GM12878 (cell line): ENCODE results near the gene FCHSD2. TPM values are rescaled to one million over a fixed set of nuclear protein-coding genes. Genes with fewer than 3 reads are reported as not detected.

Source experiments
- ATAC-seq: fragments of 200-7000 bp; cut with Tn5 transposase; 3 replicates; pipeline ENCODE4 v1.9.1; 2020; ENCODE audit warnings: mild to moderate bottlenecking, moderate library complexity
- BruUV-seq: library from RNA; stranded (reverse); fragments of 400-500 nt; replicated peaks from 2 replicates; lab custom pipeline; 2021; lab: Mats Ljungman, UMichigan
- CTCF ChIA-PET: fragments of 300-600 bp; sonication (Branson Sonifier 250); formaldehyde crosslinking; extraction: SDS; loops from one replicate; lab custom pipeline; 2021; ENCODE audit warnings: inconsistent platforms; lab: Yijun Ruan, JAX
- POLR2A ChIA-PET: fragments of 350-600 bp; formaldehyde crosslinking; extraction: SDS; loops from one replicate; lab custom pipeline; 2021; ENCODE audit warnings: inconsistent platforms; lab: Charles Lee
- RAD21 ChIA-PET: fragments of 300-600 bp; sonication (Branson Sonifier 250); formaldehyde crosslinking; loops from one replicate; lab custom pipeline; 2023; ENCODE audit warnings: antibody characterized with exemption; ENCODE audit not compliant: unreplicated experiment; lab: Charles Lee
- SMC1A ChIA-PET: fragments of 300-600 bp; sonication (Branson Sonifier 250); formaldehyde crosslinking; loops from one replicate; lab custom pipeline; 2023; ENCODE audit not compliant: unreplicated experiment, uncharacterized antibody; lab: Charles Lee
- DNase-seq: peaks from one replicate; pipeline ENCODE4 v3.0.0-alpha.2; 2011; ENCODE audit warnings: low read depth, low spot score
- FAIRE-seq: peaks from 3 replicates; lab custom pipeline; 2011; peaks lifted over from hg19 to GRCh38; lab: Jason Lieb, UNC
- H2AFZ ChIP-seq: 2 replicates; pipeline ENCODE4 v1.6.0; 2011; ENCODE audit warnings: low read depth, low read length, control low read depth; ENCODE audit not compliant: control insufficient read depth
- H3K27ac ChIP-seq: 2 replicates; pipeline ENCODE4 v1.5.1; 2011; ENCODE audit warnings: control low read depth; ENCODE audit not compliant: control insufficient read depth, insufficient read depth
- H3K27me3 ChIP-seq, 2 experiments: replicated peaks in 1 of 2; 2 replicates each; pipeline versions ENCODE4 v1.6.0 to v1.6.1; 2011; ENCODE audit warnings: low read length in 1 of 2; ENCODE audit not compliant: control insufficient read depth in 2 of 2, insufficient read depth in 2 of 2
- H3K36me3 ChIP-seq, 2 experiments: 2 replicates each; pipeline ENCODE4 v1.5.1; 2011; ENCODE audit warnings: low read length in 1 of 2; ENCODE audit not compliant: control insufficient read depth in 2 of 2, insufficient read depth in 2 of 2
- H3K4me1 ChIP-seq: 2 replicates; pipeline ENCODE4 v1.6.1; 2011; ENCODE audit warnings: mild to moderate bottlenecking, low read length, moderate library complexity, mixed read lengths; ENCODE audit not compliant: control insufficient read depth, insufficient read depth
- H3K4me2 ChIP-seq: 2 replicates; pipeline ENCODE4 v1.6.0; 2011; ENCODE audit warnings: control low read depth; ENCODE audit not compliant: control insufficient read depth, insufficient read depth
- H3K4me3 ChIP-seq: fragments of 200-600 bp; sonication (generic); 2 replicates; pipeline ENCODE4 v1.5.1; 2016
- H3K79me2 ChIP-seq: 2 replicates; pipeline ENCODE4 v1.6.0; 2011; ENCODE audit warnings: low read length; ENCODE audit not compliant: control insufficient read depth, insufficient read depth
- H3K9ac ChIP-seq: 2 replicates; pipeline ENCODE4 v1.8.0; 2011; ENCODE audit warnings: low read length, control low read depth, mixed read lengths; ENCODE audit not compliant: control insufficient read depth, insufficient read depth
- H3K9me3 ChIP-seq: replicated peaks from 3 replicates; pipeline ENCODE4 v1.5.1; 2011; ENCODE audit warnings: mild to moderate bottlenecking, low read length; ENCODE audit not compliant: control insufficient read depth, insufficient read depth
- H4K20me1 ChIP-seq: 2 replicates; pipeline ENCODE4 v1.6.0; 2011; ENCODE audit not compliant: control insufficient read depth, insufficient read depth
- BACH1 ChIP-seq: fragments of 450-650 bp; IDR thresholded peaks from 2 replicates; pipeline ENCODE4 v1.6.1; 2017; ENCODE audit warnings: mild to moderate bottlenecking, borderline replicate concordance
- CHD2 ChIP-seq: IDR thresholded peaks from 2 replicates; pipeline ENCODE4 v1.6.1; 2011; ENCODE audit warnings: low read depth, low read length, improper control_type of control experiment, borderline replicate concordance
- KAT2A ChIP-seq: conservative IDR thresholded peaks from 2 replicates; pipeline ENCODE4 v1.6.1; 2011; ENCODE audit warnings: low read depth, low read length; ENCODE audit not compliant: control insufficient read depth
- MEF2A ChIP-seq: IDR thresholded peaks from 2 replicates; pipeline ENCODE4 v1.6.1; 2011; ENCODE audit warnings: low read depth, mild to moderate bottlenecking, low read length, moderate library complexity; ENCODE audit not compliant: insufficient read depth
- MYC ChIP-seq: IDR thresholded peaks from 2 replicates; pipeline ENCODE4 v1.6.1; 2011; ENCODE audit warnings: mild to moderate bottlenecking, low read length, moderate library complexity, inconsistent platforms; ENCODE audit not compliant: insufficient read depth, insufficient replicate concordance, insufficient read length, severe bottlenecking
- PAX5 ChIP-seq: IDR thresholded peaks from 2 replicates; pipeline ENCODE4 v1.6.1; 2011; ENCODE audit warnings: low read depth, low read length, borderline replicate concordance
- SIX5 ChIP-seq: IDR thresholded peaks from 2 replicates; pipeline ENCODE4 v1.6.1; 2011; ENCODE audit warnings: mild to moderate bottlenecking, low read depth, low read length, moderate library complexity; ENCODE audit not compliant: severe bottlenecking
- SMARCA5 ChIP-seq: fragments of 450-650 bp; IDR thresholded peaks from 2 replicates; pipeline ENCODE4 v1.6.1; 2017; ENCODE audit warnings: mild to moderate bottlenecking
- SREBF1 ChIP-seq: IDR thresholded peaks from 2 replicates; pipeline ENCODE4 v1.6.1; 2012; ENCODE audit warnings: mild to moderate bottlenecking, low read length
- TARDBP ChIP-seq: IDR thresholded peaks from 2 replicates; pipeline ENCODE4 v1.6.1; 2016; ENCODE audit warnings: borderline replicate concordance
- YBX1 ChIP-seq: fragments of 450-650 bp; IDR thresholded peaks from 2 replicates; pipeline ENCODE4 v1.6.1; 2016; ENCODE audit warnings: antibody characterized with exemption
- WGBS: methylation state at CpG from one replicate; pipeline ENCODE4 v1.1.6; 2016; ENCODE audit warnings: low lambda C conversion rate; ENCODE audit not compliant: insufficient replicate concordance, insufficient coverage; ENCODE audit errors: missing lambda C conversion rate; 5-methylcytosine and 5-hydroxymethylcytosine counted together
- in situ Hi-C: fragments of 300-500 bp; cut with MboI; formaldehyde crosslinking; loops from 9 replicates; pipeline ENCODE4 v1.14.3; 2018; ENCODE audit warnings: mixed read lengths
- intact Hi-C: fragments of 100-400 bp; cut with micrococcal nuclease; formaldehyde crosslinking; loops from one replicate; pipeline ENCODE4 v1.14.2; 2022; ENCODE audit not compliant: unreplicated experiment
- polyA plus RNA-seq, 11 experiments: library from polyadenylated mRNA; depleted of rRNA in 4 of 11; unstranded in 6 of 11; stranded (reverse) in 5 of 11; fragments of >200 nt; fragmentation: Nextera tagmentation in 4 of 11; fragmentation: Illumina TruSeq in 1 of 11; extraction: Ambion mirVana in 4 of 11; extraction: Trizol in 1 of 11; gene quantifications; 1 replicate in 1 of 11; 2 replicates in 10 of 11; pipeline versions ENCODE4 v1.2.1 to v1.2.3, GENCODE V29; 2011 to 2016; ENCODE audit warnings: inconsistent platforms in 2 of 11, missing spikeins in 2 of 11, low read depth in 1 of 11
- total RNA-seq, 4 experiments: library from RNA; depleted of rRNA in 3 of 4; stranded (reverse); fragments of >200 nt in 3 of 4; fragmentation: Illumina TruSeq in 1 of 4; extraction: Trizol in 1 of 4; gene quantifications; 2 replicates each; pipeline versions ENCODE4 v1.2.1 to v1.2.3, GENCODE V29; 2013 to 2021

Gene FCHSD2
- total and polyA plus RNA-seq, 10 of the 15 experiments (the other 5 are each of a cell fraction or from before 2014, with no cell fraction given), result 13.2 to 89.8 (median 47.8) TPM

GRCh38 chr11:72863091-72863490 is 279.0 kb downstream of the FCHSD2 start:
- no peaks in the 10 kb centered on the region for H3K4me1 ChIP-seq
- ChIA-PET RAD21 (no interaction called here), CTCF (interaction anchor here (0.9 to 1.9 kb wide), 3 partner anchors 8 to 315 kb away, joined by 3 to 6 read pairs (median 3); no protein-coding TSS in a partner anchor), SMC1A (interaction anchor here (0.6 to 1.4 kb wide), 5 partner anchors 9 to 314 kb away, joined by 3 to 4 read pairs (median 3); no protein-coding TSS in a partner anchor), POLR2A (no interaction called here)
- intact Hi-C loops, result no loop called here
- no peaks in the 10 kb centered on the region for H3K9me3 ChIP-seq
- no peak overlapping the region for H3K27ac ChIP-seq
- H4K20me1 ChIP-seq, result no peaks in the 10 kb centered on the region
- no peaks in the 10 kb centered on the region for H3K27me3 ChIP-seq
- no peak for FAIRE-seq
- H3K4me2 ChIP-seq, result no peak overlapping the region
- no peak for TF ChIP-seq SREBF1
- TF ChIP-seq MEF2A, result no peak
- no peak for TF ChIP-seq TARDBP
- no peak for TF ChIP-seq PAX5
- TF ChIP-seq YBX1, result no peak
- TF ChIP-seq MYC, result no peak
- TF ChIP-seq BACH1, result no peak
- TF ChIP-seq KAT2A, result no peak
- no peak for TF ChIP-seq SIX5
- no peak for TF ChIP-seq CHD2
- TF ChIP-seq SMARCA5, result no peak
- WGBS, result 100% methylated on average over 1 of the region's 1 CpG
- DNase-seq, result no peak
- H3K79me2 ChIP-seq, result no peaks in the 10 kb centered on the region
- H3K36me3 ChIP-seq, result peaks cover 1 to 28% of the 10 kb centered on the region in 2 experiments
- H2AFZ ChIP-seq, result no peak overlapping the region
- no TSS peak for BruUV-seq
- no peak overlapping the region for H3K4me3 ChIP-seq
- in situ Hi-C loops, result no loop called here
- no peak overlapping the region for H3K9ac ChIP-seq
- no peak for ATAC-seq
